ENCODE results near the gene CIAPIN1.

DNA sequence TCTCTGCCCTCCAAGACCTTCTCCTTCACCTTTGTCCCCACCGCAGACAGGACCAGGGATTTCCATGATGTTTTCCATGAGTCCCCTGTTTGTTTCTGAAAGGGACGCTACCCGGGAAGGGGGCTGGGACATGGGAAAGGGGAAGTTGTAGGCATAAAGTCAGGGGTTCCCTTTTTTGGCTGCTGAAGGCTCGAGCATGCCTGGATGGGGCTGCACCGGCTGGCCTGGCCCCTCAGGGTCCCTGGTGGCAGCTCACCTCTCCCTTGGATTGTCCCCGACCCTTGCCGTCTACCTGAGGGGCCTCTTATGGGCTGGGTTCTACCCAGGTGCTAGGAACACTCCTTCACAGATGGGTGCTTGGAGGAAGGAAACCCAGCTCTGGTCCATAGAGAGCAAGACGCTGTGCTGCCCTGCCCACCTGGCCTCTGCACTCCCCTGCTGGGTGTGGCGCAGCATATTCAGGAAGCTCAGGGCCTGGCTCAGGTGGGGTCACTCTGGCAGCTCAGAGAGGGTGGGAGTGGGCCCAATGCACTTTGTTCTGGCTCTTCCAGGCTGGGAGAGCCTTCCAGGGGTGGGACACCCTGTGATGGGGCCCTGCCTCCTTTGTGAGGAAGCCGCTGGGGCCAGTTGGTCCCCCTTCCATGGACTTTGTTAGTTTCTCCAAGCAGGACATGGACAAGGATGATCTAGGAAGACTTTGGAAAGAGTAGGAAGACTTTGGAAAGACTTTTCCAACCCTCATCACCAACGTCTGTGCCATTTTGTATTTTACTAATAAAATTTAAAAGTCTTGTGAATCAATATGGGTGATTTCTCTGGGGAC, 62.7 kb downstream of the CIAPIN1 start:
- TF ChIP-seq, protein P1, sequence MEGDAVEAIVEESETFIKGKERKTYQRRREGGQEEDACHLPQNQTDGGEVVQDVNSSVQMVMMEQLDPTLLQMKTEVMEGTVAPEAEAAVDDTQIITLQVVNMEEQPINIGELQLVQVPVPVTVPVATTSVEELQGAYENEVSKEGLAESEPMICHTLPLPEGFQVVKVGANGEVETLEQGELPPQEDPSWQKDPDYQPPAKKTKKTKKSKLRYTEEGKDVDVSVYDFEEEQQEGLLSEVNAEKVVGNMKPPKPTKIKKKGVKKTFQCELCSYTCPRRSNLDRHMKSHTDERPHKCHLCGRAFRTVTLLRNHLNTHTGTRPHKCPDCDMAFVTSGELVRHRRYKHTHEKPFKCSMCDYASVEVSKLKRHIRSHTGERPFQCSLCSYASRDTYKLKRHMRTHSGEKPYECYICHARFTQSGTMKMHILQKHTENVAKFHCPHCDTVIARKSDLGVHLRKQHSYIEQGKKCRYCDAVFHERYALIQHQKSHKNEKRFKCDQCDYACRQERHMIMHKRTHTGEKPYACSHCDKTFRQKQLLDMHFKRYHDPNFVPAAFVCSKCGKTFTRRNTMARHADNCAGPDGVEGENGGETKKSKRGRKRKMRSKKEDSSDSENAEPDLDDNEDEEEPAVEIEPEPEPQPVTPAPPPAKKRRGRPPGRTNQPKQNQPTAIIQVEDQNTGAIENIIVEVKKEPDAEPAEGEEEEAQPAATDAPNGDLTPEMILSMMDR (IDR thresholded peaks at IDR 0.05) = no peak
- no peak for TF ChIP-seq POLR2A (IDR thresholded peaks at IDR 0.05)

Data from uterus (tissue), 2 donors.